Hippocampal formation (tissue), 2 donors: ENCODE results near the gene ZNF446.
"Not testable (repeated sequence)": the region's sequence is repeated elsewhere in the genome, so short reads cannot be mapped to it uniquely, and the experiment has no call there.

ENCODE experiments used
- DNase-seq, 2 donors: peaks; one replicate each; lab custom pipeline; 2025; lab: John Stamatoyannopoulos, UW

ZNF446 gene

GRCh38 chr19:58470837-58471543 lies 5.2 kb upstream of the ZNF446 start:
- not testable (repeated sequence) for DNase-seq

- DNase-seq, result no peak
Measured at GRCh38 chr19:58471736-58472135, 4.4 kb upstream of the ZNF446 start.

GRCh38 chr19:58473775-58474174 lies 2.4 kb upstream of the ZNF446 start:
- DNase-seq, result no peak

GRCh38 chr19:58474291-58474996 lies 1.7 kb upstream of the ZNF446 start:
- no peak for DNase-seq

- DNase-seq, result no peak
Measured at GRCh38 chr19:58474997-58475713, 997 bp upstream of the ZNF446 start.

- DNase-seq, result no peak
Measured at GRCh38 chr19:58476498-58477015, 405 bp downstream of the ZNF446 start.

GRCh38 chr19:58477130-58477529 lies 978 bp downstream of the ZNF446 start:
- no peak for DNase-seq

GRCh38 chr19:58477871-58478270 lies 1.7 kb downstream of the ZNF446 start:
- no peak for DNase-seq

- no peak for DNase-seq
Measured at GRCh38 chr19:58479303-58479702, 3.2 kb downstream of the ZNF446 start.

- DNase-seq, result no peak
Measured at GRCh38 chr19:58479736-58480480, 3.8 kb downstream of the ZNF446 start.

GRCh38 chr19:58480481-58480830 lies 4.3 kb downstream of the ZNF446 start:
- DNase-seq, result no peak

GRCh38 chr19:58480831-58481230 lies 4.7 kb downstream of the ZNF446 start:
- DNase-seq, result no peak

GRCh38 chr19:58482372-58482771 lies 6.2 kb downstream of the ZNF446 start:
- DNase-seq, result no peak

GRCh38 chr19:58483776-58484175 lies 7.6 kb downstream of the ZNF446 start:
- DNase-seq, result no peak

GRCh38 chr19:58484349-58484748 lies 8.2 kb downstream of the ZNF446 start:
- DNase-seq, result not testable (repeated sequence)

GRCh38 chr19:58491393-58491792 lies 15.2 kb downstream of the ZNF446 start:
- no peak for DNase-seq

GRCh38 chr19:58492265-58492664 lies 16.1 kb downstream of the ZNF446 start:
- peak in 1 of 2 donors; percentile 5 for DNase-seq

- no peak for DNase-seq
Measured at GRCh38 chr19:58497634-58498170, 21.6 kb downstream of the ZNF446 start.

GRCh38 chr19:58498316-58499020 lies 22.3 kb downstream of the ZNF446 start:
- no peak for DNase-seq

- DNase-seq, result peak; percentile 98 to 99
Measured at GRCh38 chr19:58499021-58499927, 23.1 kb downstream of the ZNF446 start.
